MM.1S (cell line): ENCODE results near the gene NOL4L.

ENCODE experiments used
- DNase-seq: peaks from one replicate; pipeline ENCODE4 v3.0.0-alpha.2; 2015
- H2AFZ ChIP-seq: fragments of 300-600 bp; sonication (generic); 2 replicates; pipeline ENCODE4 v1.6.0; 2016; ENCODE audit warnings: antibody characterized with exemption, low read length
- H3F3A ChIP-seq: fragments of 300-600 bp; sonication (generic); 2 replicates; pipeline ENCODE4 v1.6.1; 2016; ENCODE audit warnings: mild to moderate bottlenecking, antibody characterized with exemption, low read length, moderate library complexity, mixed read lengths; ENCODE audit not compliant: insufficient read depth
- H3K27ac ChIP-seq: fragments of 300-600 bp; sonication (generic); 2 replicates; pipeline ENCODE4 v1.5.1; 2016; ENCODE audit warnings: mild to moderate bottlenecking, low read length
- H3K27me3 ChIP-seq: fragments of 300-600 bp; sonication (generic); replicated peaks from 2 replicates; pipeline ENCODE4 v1.6.0; 2016; ENCODE audit warnings: low read length; ENCODE audit not compliant: insufficient read depth
- H3K36me3 ChIP-seq: fragments of 300-600 bp; sonication (generic); replicated peaks from 2 replicates; pipeline ENCODE4 v1.6.1; 2016; ENCODE audit warnings: mild to moderate bottlenecking, low read length, mixed read lengths; ENCODE audit not compliant: insufficient read depth
- H3K4me1 ChIP-seq: fragments of 300-600 bp; sonication (generic); 2 replicates; pipeline ENCODE4 v1.6.1; 2016; ENCODE audit warnings: low read length, mixed read lengths
- H3K4me2 ChIP-seq: fragments of 300-600 bp; sonication (generic); 2 replicates; pipeline ENCODE4 v1.6.0; 2016; ENCODE audit warnings: low read depth, low read length
- H3K4me3 ChIP-seq: fragments of 300-600 bp; sonication (generic); 2 replicates; pipeline ENCODE4 v1.5.1; 2016; ENCODE audit warnings: low read length, mixed read lengths
- H3K79me2 ChIP-seq: fragments of 300-600 bp; sonication (generic); 2 replicates; pipeline ENCODE4 v1.6.1; 2016; ENCODE audit warnings: mixed run types, low read length, mixed read lengths
- H3K9ac ChIP-seq: fragments of 300-600 bp; sonication (generic); 2 replicates; pipeline ENCODE4 v1.6.1; 2016; ENCODE audit warnings: low read length, mixed read lengths
- H3K9me2 ChIP-seq: fragments of 300-600 bp; sonication (generic); replicated peaks from 2 replicates; pipeline ENCODE4 v1.6.1; 2016; ENCODE audit warnings: mild to moderate bottlenecking, low read length, mixed read lengths; ENCODE audit not compliant: insufficient read depth
- H3K9me3 ChIP-seq: fragments of 300-600 bp; sonication (generic); replicated peaks from 2 replicates; pipeline ENCODE4 v1.6.1; 2016; ENCODE audit warnings: mild to moderate bottlenecking, low read length, mixed read lengths; ENCODE audit not compliant: insufficient read depth
- H4K20me1 ChIP-seq: fragments of 300-600 bp; sonication (generic); 2 replicates; pipeline ENCODE4 v1.6.1; 2016; ENCODE audit warnings: mild to moderate bottlenecking, low read length, moderate library complexity, mixed read lengths; ENCODE audit not compliant: insufficient read depth
- CTCF ChIP-seq: fragments of 300-600 bp; sonication (generic); IDR thresholded peaks from 2 replicates; pipeline ENCODE4 v1.5.1; 2016; ENCODE audit warnings: antibody characterized with exemption, low read length, mixed read lengths
- EZH2 ChIP-seq: fragments of 300-600 bp; sonication (generic); optimal IDR thresholded peaks from 2 replicates; pipeline ENCODE3; 2017; ENCODE audit warnings: low read depth, mild to moderate bottlenecking, antibody characterized with exemption, low read length, mixed read lengths
- EZH2phosphoT487 ChIP-seq: fragments of 300-600 bp; sonication (generic); IDR thresholded peaks from 2 replicates; pipeline ENCODE4 v1.6.1; 2018; ENCODE audit warnings: antibody characterized with exemption, low read length

Gene NOL4L

GRCh38 chr20:32396646-32397160 is 188.4 kb downstream of the NOL4L start:
- no peak overlapping the region for H3K9ac ChIP-seq
- no peaks in the 10 kb centered on the region for H3K9me3 ChIP-seq
- H3K4me3 ChIP-seq, result no peak overlapping the region
- peaks cover 83% of the 10 kb centered on the region for H3K79me2 ChIP-seq
- no peaks in the 10 kb centered on the region for H3F3A ChIP-seq
- H3K4me1 ChIP-seq, result no peaks in the 10 kb centered on the region
- H3K36me3 ChIP-seq, result 0 out of 2 replicates have a peak, but pooled peaks cover 7% of the 10 kb centered on the region
- H3K4me2 ChIP-seq, result no peak overlapping the region
- H4K20me1 ChIP-seq, result no peaks in the 10 kb centered on the region; the same call in 1 of the 2 replicates
- H3K27me3 ChIP-seq, result no peaks in the 10 kb centered on the region
- no peak overlapping the region for H3K27ac ChIP-seq
- no peak overlapping the region for H2AFZ ChIP-seq
- TF ChIP-seq CTCF, result no peak
- no peak for TF ChIP-seq EZH2
- H3K9me2 ChIP-seq, result no peaks in the 10 kb centered on the region
- DNase-seq, result no peak

- Histone ChIP-seq H3K4me1 (no peaks in the 10 kb centered on the region), H3F3A (no peaks in the 10 kb centered on the region), H4K20me1 (no peaks in the 10 kb centered on the region), H3K36me3 (0 out of 2 replicates have a peak, but pooled peaks cover 6% of the 10 kb centered on the region), H3K9ac (no peak overlapping the region), H3K4me3 (no peak overlapping the region), H3K9me3 (no peaks in the 10 kb centered on the region), H2AFZ (no peak overlapping the region), H3K9me2 (no peaks in the 10 kb centered on the region), H3K27me3 (no peaks in the 10 kb centered on the region), H3K79me2 (peaks cover 82% of the 10 kb centered on the region), H3K27ac (no peak overlapping the region), H3K4me2 (no peak overlapping the region)
- DNase-seq, result no peak
- TF ChIP-seq CTCF (no peak), EZH2phosphoT487 (no peak), EZH2 (no peak)
Measured at GRCh38 chr20:32395066-32395465, 190.1 kb downstream of the NOL4L start.
